ENCODE measurements around the gene CSMD2. TPM values are rescaled to one million over a fixed set of nuclear protein-coding genes. Genes with fewer than 3 reads are reported as not detected.

Gene CSMD2
- total and polyA plus RNA-seq, 2 of the 4 experiments (the other 2 are of a cell fraction) = under 0.01 to 0.36 TPM

- intact Hi-C loops (cut with micrococcal nuclease) = no loop called here
- Histone ChIP-seq H3K9me3 (ENCODE audit: control insufficient read depth, insufficient read depth, low read length) (no peaks in the 10 kb centered on the region), H4K5ac (ENCODE audit: low read depth, low read length) (no peak overlapping the region), H3K14ac (replicated peaks; ENCODE audit: low read depth, low read length) (no peak overlapping the region), H3K9ac (ENCODE audit: low read depth, low read length) (no peak overlapping the region), H3K9me1 (ENCODE audit: insufficient read depth, low read length) (no peaks in the 10 kb centered on the region), H3K4me2 (ENCODE audit: low read depth, low read length) (no peak overlapping the region), H3K4ac (ENCODE audit: low read depth, low read length) (no peak overlapping the region), H2BK20ac (ENCODE audit: low read depth, low read length) (no peak overlapping the region), H4K20me1 (ENCODE audit: insufficient read depth, low read length) (no peaks in the 10 kb centered on the region), H3K18ac (ENCODE audit: low read depth, low read length) (no peak overlapping the region), H3K36me3 (ENCODE audit: control insufficient read depth, insufficient read depth, low read length) (no peaks in the 10 kb centered on the region), H3K27ac (ENCODE audit: insufficient read depth, low read length) (no peak overlapping the region), H4K8ac (ENCODE audit: low read depth in 2 of 2, low read length in 2 of 2) (no peak overlapping the region), H3K79me1 (ENCODE audit: low read depth in 1 of 2, low read length in 2 of 2) (no peaks in the 10 kb centered on the region), H3K4me1 (ENCODE audit: control insufficient read depth, insufficient read depth, low read length) (no peaks in the 10 kb centered on the region; the same call in 1 of the 2 replicates), H2BK15ac (ENCODE audit: low read depth, low read length) (no peak overlapping the region), H3K56ac (ENCODE audit: extremely low read depth, insufficient read depth, low read length) (no peak overlapping the region), H3K4me3 (ENCODE audit: insufficient read depth, low read depth, low read length) (no peak overlapping the region), H2BK5ac (ENCODE audit: low read depth, low read length, poor library complexity, severe bottlenecking) (no peak overlapping the region), H2AFZ (replicated peaks; ENCODE audit: low read length, poor library complexity) (no peak overlapping the region), H4K91ac (ENCODE audit: insufficient read depth, low read depth, low read length) (no peak overlapping the region), H2BK120ac (ENCODE audit: low read depth, low read length) (no peak overlapping the region), H2AK5ac (ENCODE audit: low read depth, low read length) (no peak overlapping the region), H3K23ac (ENCODE audit: low read depth, low read length) (no peak overlapping the region), H2AK9ac (replicated peaks; ENCODE audit: low read depth, low read length, poor library complexity) (no peak overlapping the region), H3K27me3 (ENCODE audit: control insufficient read depth, insufficient read depth, low read length) (peaks cover 15% of the 10 kb centered on the region)
- in situ Hi-C loops (cut with MboI; ENCODE audit: low sequenced_read_pairs) = no loop called here
- DNase-seq (no peak), ATAC-seq (ENCODE audit: low read depth) (no peak)
- TF ChIP-seq NFE2L2 (IDR thresholded peaks at IDR 0.05; ENCODE audit: low read depth, low read length) = no peak
- no peak for TF ChIP-seq MAFK (IDR thresholded peaks at IDR 0.05; ENCODE audit: low read depth, low read length)
- no peak for TF ChIP-seq RFX5 (IDR thresholded peaks at IDR 0.05; ENCODE audit: low read depth, low read length)
- no peak for TF ChIP-seq MAZ (IDR thresholded peaks at IDR 0.05; ENCODE audit: borderline replicate concordance, low read depth, low read length)
- TF ChIP-seq MXI1 (IDR thresholded peaks at IDR 0.05; ENCODE audit: borderline replicate concordance, low read depth, low read length) = no peak
- no peak for TF ChIP-seq SMC3 (IDR thresholded peaks at IDR 0.05; ENCODE audit: low read depth, low read length)
- TF ChIP-seq USF2 (IDR thresholded peaks at IDR 0.05; ENCODE audit: low read depth, low read length) = no peak
- no peak for TF ChIP-seq RAD21 (IDR thresholded peaks at IDR 0.05; ENCODE audit: low read length)
- TF ChIP-seq CTCF (conservative IDR thresholded peaks at IDR 0.05; ENCODE audit: low read depth, low read length) = no peak
- TF ChIP-seq FOS (IDR thresholded peaks at IDR 0.05; ENCODE audit: low read depth, low read length) = no peak
- TF ChIP-seq RCOR1 (IDR thresholded peaks at IDR 0.05; ENCODE audit: insufficient replicate concordance, low read length) = no peak
- no peak for TF ChIP-seq CHD1 (IDR thresholded peaks at IDR 0.05; ENCODE audit: low read depth, low read length)
- no peak for TF ChIP-seq ELK1 (IDR thresholded peaks at IDR 0.05; ENCODE audit: borderline replicate concordance, low read depth, low read length)
- TF ChIP-seq BHLHE40 (IDR thresholded peaks at IDR 0.05; ENCODE audit: low read depth, low read length) = no peak
- no peak for TF ChIP-seq POLR2A (IDR thresholded peaks at IDR 0.05; ENCODE audit: low read depth, low read length)
- TF ChIP-seq CEBPB (IDR thresholded peaks at IDR 0.05; ENCODE audit: low read depth, low read length) = no peak
- POLR2A ChIA-PET (ENCODE audit: unreplicated experiment) = no interaction called here
- no CpG with 5 or more reads among the region's 24 CpGs for WGBS, 2 experiments (ENCODE audit: extremely low coverage in 2 of 2, insufficient read length in 1 of 2)
- CTCF ChIA-PET = no interaction called here
- BruUV-seq (replicated peaks) = no TSS peak
- dilution Hi-C loops (cut with HindIII; ENCODE audit: low sequenced_read_pairs, unreplicated experiment) = no loop called here
These were observed 1.8 kb upstream of the CSMD2 start for GRCh38 chr1:34166625-34167361.
